Peyer's patch (tissue), 4 donors: ENCODE results near the gene NPDC1.

Experiments used
- POLR2A ChIP-seq, 2 donors: fragments of 450-650 bp; IDR thresholded peaks; one replicate each; pipeline ENCODE4 v1.5.1; 2017; ENCODE audit warnings: antibody characterized with exemption in 2 of 2, mild to moderate bottlenecking in 2 of 2, moderate library complexity in 2 of 2
- TF ChIP-seq, protein P1 (sequence below), 6 experiments: fragments of 450-650 bp in 4 of 6; fragments of 200-600 bp in 2 of 6; sonication (generic) in 1 of 6; IDR thresholded peaks; one replicate each; pipeline ENCODE4 v1.5.1; 2017 to 2019; ENCODE audit warnings: antibody characterized with exemption in 6 of 6, mild to moderate bottlenecking in 3 of 6, moderate library complexity in 1 of 6

- no peak for TF ChIP-seq POLR2A (IDR thresholded peaks at IDR 0.05)
- TF ChIP-seq, protein P1, sequence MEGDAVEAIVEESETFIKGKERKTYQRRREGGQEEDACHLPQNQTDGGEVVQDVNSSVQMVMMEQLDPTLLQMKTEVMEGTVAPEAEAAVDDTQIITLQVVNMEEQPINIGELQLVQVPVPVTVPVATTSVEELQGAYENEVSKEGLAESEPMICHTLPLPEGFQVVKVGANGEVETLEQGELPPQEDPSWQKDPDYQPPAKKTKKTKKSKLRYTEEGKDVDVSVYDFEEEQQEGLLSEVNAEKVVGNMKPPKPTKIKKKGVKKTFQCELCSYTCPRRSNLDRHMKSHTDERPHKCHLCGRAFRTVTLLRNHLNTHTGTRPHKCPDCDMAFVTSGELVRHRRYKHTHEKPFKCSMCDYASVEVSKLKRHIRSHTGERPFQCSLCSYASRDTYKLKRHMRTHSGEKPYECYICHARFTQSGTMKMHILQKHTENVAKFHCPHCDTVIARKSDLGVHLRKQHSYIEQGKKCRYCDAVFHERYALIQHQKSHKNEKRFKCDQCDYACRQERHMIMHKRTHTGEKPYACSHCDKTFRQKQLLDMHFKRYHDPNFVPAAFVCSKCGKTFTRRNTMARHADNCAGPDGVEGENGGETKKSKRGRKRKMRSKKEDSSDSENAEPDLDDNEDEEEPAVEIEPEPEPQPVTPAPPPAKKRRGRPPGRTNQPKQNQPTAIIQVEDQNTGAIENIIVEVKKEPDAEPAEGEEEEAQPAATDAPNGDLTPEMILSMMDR (IDR thresholded peaks at IDR 0.05): no peak
These were observed 53.1 kb downstream of the NPDC1 start for GRCh38 chr9:136992819-136993369.
